Neural progenitor cell (in vitro differentiated cells): ENCODE data around the gene RNF146. TPM values are rescaled to one million over a fixed set of nuclear protein-coding genes. Genes with fewer than 3 reads are reported as not detected.
A peak's percentile ranks its signal among the peaks of the same experiment; 100 is the strongest.

Experiments
- DNase-seq: peaks from one replicate; pipeline ENCODE4 v3.0.0-alpha.2; 2016; ENCODE audit warnings: low spot score
- H2AFZ ChIP-seq: fragments of 200-600 bp; sonication (generic); replicated peaks from 2 replicates; pipeline ENCODE4 v1.6.1; 2016; ENCODE audit warnings: antibody characterized with exemption
- H3F3A ChIP-seq: fragments of 200-600 bp; sonication (generic); 2 replicates; pipeline ENCODE4 v1.6.1; 2016; ENCODE audit warnings: antibody characterized with exemption, low read depth
- H3K27ac ChIP-seq: fragments of 200-600 bp; sonication (generic); 2 replicates; pipeline ENCODE4 v1.5.1; 2016; ENCODE audit warnings: mild to moderate bottlenecking
- H3K27me3 ChIP-seq: fragments of 200-600 bp; sonication (generic); 2 replicates; pipeline ENCODE4 v1.6.1; 2016; ENCODE audit warnings: mild to moderate bottlenecking, moderate library complexity
- H3K36me3 ChIP-seq: fragments of 200-600 bp; sonication (generic); 2 replicates; pipeline ENCODE4 v1.5.1; 2016
- H3K4me1 ChIP-seq: fragments of 200-600 bp; sonication (generic); 2 replicates; pipeline ENCODE4 v1.6.1; 2016; ENCODE audit warnings: mixed run types
- H3K4me2 ChIP-seq: fragments of 200-600 bp; sonication (generic); 2 replicates; pipeline ENCODE4 v1.6.1; 2016
- H3K4me3 ChIP-seq: fragments of 200-600 bp; sonication (generic); 2 replicates; pipeline ENCODE4 v1.5.1; 2016
- H3K79me2 ChIP-seq: fragments of 200-600 bp; sonication (generic); 2 replicates; pipeline ENCODE4 v1.6.1; 2016; ENCODE audit warnings: low read depth
- H3K9ac ChIP-seq: fragments of 200-600 bp; sonication (generic); 2 replicates; pipeline ENCODE4 v1.6.1; 2016
- H3K9me3 ChIP-seq: fragments of 200-600 bp; sonication (generic); 2 replicates; pipeline ENCODE4 v1.5.1; 2016; ENCODE audit warnings: low read depth
- H4K20me1 ChIP-seq: fragments of 200-600 bp; sonication (generic); 2 replicates; pipeline ENCODE4 v1.6.1; 2016; ENCODE audit warnings: low read depth
- H3K27ac Mint-ChIP-seq: 3 replicates; pipeline ENCODE4 v1.8.0; 2021; ENCODE audit warnings: mixed read lengths
- H3K27me3 Mint-ChIP-seq: 2 replicates; pipeline ENCODE4 v1.8.0; 2022; ENCODE audit warnings: low read depth, mild to moderate bottlenecking, inconsistent platforms, moderate library complexity, mixed read lengths; ENCODE audit not compliant: insufficient read depth
- H3K36me3 Mint-ChIP-seq: 3 replicates; pipeline ENCODE4 v1.8.0; 2021; ENCODE audit warnings: mixed read lengths
- H3K4me1 Mint-ChIP-seq: 3 replicates; pipeline ENCODE4 v1.8.0; 2021; ENCODE audit warnings: mixed read lengths
- H3K4me3 Mint-ChIP-seq: 3 replicates; pipeline ENCODE4 v1.8.0; 2021; ENCODE audit warnings: mild to moderate bottlenecking, moderate library complexity, mixed read lengths
- H3K9me3 Mint-ChIP-seq: 3 replicates; pipeline ENCODE4 v1.8.0; 2020; ENCODE audit warnings: mixed read lengths
- CTCF ChIP-seq: fragments of 200-600 bp; sonication (generic); IDR thresholded peaks from 2 replicates; pipeline ENCODE4 v1.5.1; 2017; ENCODE audit warnings: antibody characterized with exemption, mild to moderate bottlenecking
- EZH2 ChIP-seq: fragments of 200-600 bp; sonication (generic); IDR thresholded peaks from 2 replicates; pipeline ENCODE4 v1.6.1; 2017; ENCODE audit warnings: antibody characterized with exemption, mild to moderate bottlenecking, moderate library complexity
- EZH2phosphoT487 ChIP-seq: fragments of 200-600 bp; sonication (generic); IDR thresholded peaks from 2 replicates; pipeline ENCODE4 v1.6.1; 2017; ENCODE audit warnings: antibody characterized with exemption
- total RNA-seq: library from RNA; depleted of rRNA; stranded (reverse); fragments of >200 nt; gene quantifications from 2 replicates; pipeline ENCODE4 v1.2.3, GENCODE V29; 2015; ENCODE audit warnings: low replicate concordance

RNF146 gene
- total RNA-seq, 1 donor from 2014 or later = 115 TPM

- Histone ChIP-seq H3K27me3 (no peaks in the 10 kb centered on the region), H3K4me1 (no peaks in the 10 kb centered on the region), H2AFZ (no peak overlapping the region), H3F3A (no peaks in the 10 kb centered on the region), H3K4me3 (no peak overlapping the region), H3K79me2 (peaks cover 55% of the 10 kb centered on the region), H3K36me3 (peaks cover 15% of the 10 kb centered on the region), H3K9ac (no peak overlapping the region), H3K27ac (no peak overlapping the region), H3K4me2 (no peak overlapping the region), H3K9me3 (no peaks in the 10 kb centered on the region), H4K20me1 (peaks cover 43% of the 10 kb centered on the region)
- DNase-seq = no peak
- Mint-ChIP-seq H3K27me3 (no peaks in the 10 kb centered on the region), H3K4me3 (no peak overlapping the region), H3K9me3 (no peaks in the 10 kb centered on the region), H3K4me1 (no peaks in the 10 kb centered on the region), H3K27ac (no peak overlapping the region), H3K36me3 (peaks cover 35% of the 10 kb centered on the region)
- TF ChIP-seq EZH2phosphoT487 = no peak
- TF ChIP-seq CTCF = no peak
- TF ChIP-seq EZH2 = no peak
Observed at GRCh38 chr6:127282184-127282583, 15.5 kb downstream of the RNF146 start.

- Mint-ChIP-seq H3K9me3 (no peaks in the 10 kb centered on the region), H3K4me3 (no peak overlapping the region), H3K27ac (no peak overlapping the region), H3K36me3 (peaks cover 34% of the 10 kb centered on the region), H3K27me3 (no peaks in the 10 kb centered on the region), H3K4me1 (peaks cover 2% of the 10 kb centered on the region)
- H3K9ac ChIP-seq = no peak overlapping the region
- H2AFZ ChIP-seq = no peak overlapping the region
- DNase-seq = no peak
- H3K4me1 ChIP-seq = peaks cover 18% of the 10 kb centered on the region
- TF ChIP-seq EZH2phosphoT487 (no peak), CTCF (no peak), EZH2 (no peak)
- H3K4me3 ChIP-seq = no peak overlapping the region
- no peak overlapping the region for H3K4me2 ChIP-seq
- peaks cover 16% of the 10 kb centered on the region for H4K20me1 ChIP-seq
- peaks cover 9% of the 10 kb centered on the region for H3K36me3 ChIP-seq
- H3K79me2 ChIP-seq = no peaks in the 10 kb centered on the region
- no peaks in the 10 kb centered on the region for H3K9me3 ChIP-seq
- peaks cover 15% of the 10 kb centered on the region for H3F3A ChIP-seq
- no peak overlapping the region for H3K27ac ChIP-seq
- no peaks in the 10 kb centered on the region for H3K27me3 ChIP-seq
Observed at GRCh38 chr6:127288705-127289104, 22.0 kb downstream of the RNF146 start.

GRCh38 chr6:127289934-127290333, 23.3 kb downstream of the RNF146 start:
- DNase-seq = no peak
- no peak overlapping the region for H2AFZ ChIP-seq
- TF ChIP-seq EZH2phosphoT487 = no peak
- no peak for TF ChIP-seq CTCF
- TF ChIP-seq EZH2 = no peak
- no peak overlapping the region for H3K9ac ChIP-seq
- H3K27ac ChIP-seq = peak overlapping the region; percentile 11
- peaks cover 7% of the 10 kb centered on the region for H3K79me2 ChIP-seq
- Mint-ChIP-seq H3K27me3 (no peaks in the 10 kb centered on the region), H3K27ac (no peak overlapping the region), H3K4me3 (no peak overlapping the region), H3K4me1 (peaks cover 2% of the 10 kb centered on the region), H3K36me3 (peaks cover 34% of the 10 kb centered on the region), H3K9me3 (no peaks in the 10 kb centered on the region)
- no peaks in the 10 kb centered on the region for H3K27me3 ChIP-seq
- H3F3A ChIP-seq = peaks cover 15% of the 10 kb centered on the region
- no peak overlapping the region for H3K4me2 ChIP-seq
- H3K4me1 ChIP-seq = peaks cover 18% of the 10 kb centered on the region
- H3K9me3 ChIP-seq = no peaks in the 10 kb centered on the region
- peaks cover 16% of the 10 kb centered on the region for H4K20me1 ChIP-seq
- no peak overlapping the region for H3K4me3 ChIP-seq
- peaks cover 9% of the 10 kb centered on the region for H3K36me3 ChIP-seq
